Activated CD8-positive, alpha-beta T cell treated with anti-CD3 and anti-CD28 coated beads for 36 hours (primary cell): ENCODE measurements around the gene EEF1AKMT4. TPM values are rescaled to one million over a fixed set of nuclear protein-coding genes. Genes with fewer than 3 reads are reported as not detected.

Experiments
- ATAC-seq: fragments of 200-7000 bp; cut with Tn5 transposase; one replicate; pipeline ENCODE4 v1.10.0; 2021; ENCODE audit warnings: mild to moderate bottlenecking, moderate library complexity
- CTCF ChIA-PET: fragments of 350-600 bp; sonication (Branson Sonifier 250); formaldehyde crosslinking; loops from one replicate; lab custom pipeline; 2021; ENCODE audit warnings: antibody characterized with exemption; lab: Charles Lee
- POLR2A ChIA-PET: fragments of 350-600 bp; sonication (Branson Sonifier 250); formaldehyde crosslinking; loops from one replicate; lab custom pipeline; 2021; ENCODE audit warnings: antibody characterized with exemption; lab: Charles Lee
- DNase-seq: peaks from one replicate; pipeline ENCODE4 v3.0.0-alpha.2; 2020
- H3K27ac Mint-ChIP-seq: one replicate; pipeline ENCODE4 v1.8.0; 2021; ENCODE audit warnings: mild to moderate bottlenecking, mixed read lengths
- H3K27me3 Mint-ChIP-seq: one replicate; pipeline ENCODE4 v1.8.0; 2021; ENCODE audit warnings: mixed read lengths
- H3K36me3 Mint-ChIP-seq: one replicate; pipeline ENCODE4 v1.8.0; 2021; ENCODE audit warnings: low read depth, mixed read lengths
- H3K4me1 Mint-ChIP-seq: one replicate; pipeline ENCODE4 v1.8.0; 2021; ENCODE audit warnings: low read depth, mixed read lengths
- H3K4me3 Mint-ChIP-seq: one replicate; pipeline ENCODE4 v1.8.0; 2021; ENCODE audit warnings: mild to moderate bottlenecking, moderate library complexity, mixed read lengths
- H3K9me3 Mint-ChIP-seq: one replicate; pipeline ENCODE4 v1.8.0; 2021; ENCODE audit warnings: mixed read lengths
- CTCF ChIP-seq: fragments of 200-600 bp; IDR thresholded peaks from one replicate; pipeline ENCODE4 v1.8.0; 2022; ENCODE audit warnings: antibody characterized with exemption, mild to moderate bottlenecking
- intact Hi-C: fragments of 100-400 bp; cut with micrococcal nuclease; formaldehyde crosslinking; loops from one replicate; pipeline ENCODE4 v1.10.0; 2022
- total RNA-seq, 2 experiments: library from RNA; stranded (reverse); gene quantifications; one replicate each; pipeline ENCODE4 v1.2.3, GENCODE V29; 2021

Gene EEF1AKMT4
- total RNA-seq, 2 experiments from 2014 or later, result 7.8 to 8.7 TPM

DNA sequence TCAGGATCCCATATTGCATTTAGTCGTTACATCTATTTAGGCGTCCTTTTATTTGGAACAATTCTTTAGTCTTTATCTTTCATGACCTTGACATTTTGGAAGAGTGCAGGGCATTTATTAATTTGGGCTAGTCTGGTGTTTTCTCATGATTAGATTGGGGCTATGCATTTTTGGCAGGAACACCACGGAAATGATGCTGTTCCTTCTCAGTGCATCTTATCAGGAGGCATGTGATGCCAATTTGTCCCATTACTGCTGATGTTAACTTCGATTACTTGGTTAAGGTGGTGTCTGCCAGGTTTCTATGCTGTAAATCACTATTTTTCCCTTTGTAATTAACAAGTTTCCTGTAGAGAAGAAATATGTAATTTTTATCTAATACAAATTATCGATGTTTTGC lies 38.2 kb upstream of the EEF1AKMT4 start:
- ChIA-PET POLR2A (no interaction called here), CTCF (interaction anchor here (3.3 kb wide), 1 partner anchor 16 kb away, joined by 25 read pairs; the partner anchor contains the start of gene VWA5B2)
- H3K4me3 Mint-ChIP-seq, result no peak overlapping the region
- no peak for DNase-seq
- ATAC-seq, result no peak
- H3K27me3 Mint-ChIP-seq, result peaks cover 16% of the 10 kb centered on the region
- no peaks in the 10 kb centered on the region for H3K36me3 Mint-ChIP-seq
- TF ChIP-seq CTCF, result no peak
- H3K9me3 Mint-ChIP-seq, result no peaks in the 10 kb centered on the region
- no peak overlapping the region for H3K27ac Mint-ChIP-seq
- intact Hi-C loops, result no loop called here
- no peaks in the 10 kb centered on the region for H3K4me1 Mint-ChIP-seq

DNA sequence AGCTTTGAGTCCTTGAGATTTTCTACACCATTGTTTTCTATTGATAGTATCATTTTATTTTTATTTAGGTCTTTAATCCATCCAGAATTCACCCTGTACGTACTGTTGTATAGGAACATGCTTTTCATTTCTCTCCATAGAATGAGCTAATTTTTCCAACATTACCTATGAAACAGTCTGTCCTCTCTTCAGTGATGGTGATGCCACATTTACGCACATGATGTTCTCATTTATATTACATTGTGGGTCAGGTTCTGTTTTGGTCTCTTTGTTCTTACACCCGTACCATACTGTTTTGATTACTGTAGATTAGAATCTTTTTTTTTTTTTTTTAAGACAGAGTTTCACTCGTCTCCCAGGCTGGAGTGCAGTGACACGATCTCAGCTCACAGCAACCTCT lies 37.8 kb upstream of the EEF1AKMT4 start:
- intact Hi-C loops, result no loop called here
- Mint-ChIP-seq H3K36me3 (no peaks in the 10 kb centered on the region), H3K4me3 (no peak overlapping the region), H3K27me3 (peaks cover 13% of the 10 kb centered on the region), H3K9me3 (no peaks in the 10 kb centered on the region), H3K4me1 (no peaks in the 10 kb centered on the region), H3K27ac (no peak overlapping the region)
- ChIA-PET CTCF (interaction anchor here (0.6 to 3.3 kb wide), 2 partner anchors 16 to 78 kb away, joined by 3 to 25 read pairs; partner anchors contain the start of gene VWA5B2), POLR2A (no interaction called here)
- DNase-seq (no peak), ATAC-seq (no peak)
- TF ChIP-seq CTCF, result no peak

DNA sequence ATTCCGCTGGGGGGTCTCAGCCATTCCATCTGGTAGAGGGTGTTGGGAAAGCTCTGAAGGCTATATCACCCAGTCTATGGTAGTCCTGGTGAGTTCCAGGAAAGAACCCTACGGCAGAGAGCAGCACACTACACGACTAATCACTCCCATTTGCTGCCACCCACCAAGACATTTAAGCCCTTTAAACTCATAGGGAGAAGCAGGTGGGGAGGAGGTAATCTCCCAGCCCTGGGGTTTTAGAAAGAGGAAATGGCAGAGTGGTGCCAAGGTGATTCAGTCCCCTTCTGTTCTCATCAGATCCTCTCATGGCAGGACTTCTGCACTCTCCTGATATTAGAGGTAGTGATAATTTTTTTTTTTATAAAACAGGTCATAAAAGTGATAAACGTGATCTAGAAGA lies 30.7 kb upstream of the EEF1AKMT4 start:
- no peaks in the 10 kb centered on the region for H3K9me3 Mint-ChIP-seq
- TF ChIP-seq CTCF, result no peak
- peaks cover 12% of the 10 kb centered on the region for H3K27me3 Mint-ChIP-seq

GRCh38 chr3:184222521-184222920 lies 27.0 kb upstream of the EEF1AKMT4 start:
- Mint-ChIP-seq H3K27ac (no peak overlapping the region), H3K4me1 (no peaks in the 10 kb centered on the region), H3K4me3 (no peak overlapping the region), H3K27me3 (peaks cover 7% of the 10 kb centered on the region), H3K9me3 (no peaks in the 10 kb centered on the region), H3K36me3 (no peaks in the 10 kb centered on the region)
- intact Hi-C loops, result no loop called here
- CTCF ChIA-PET, result interaction anchor here (1.1 to 1.5 kb wide), 3 partner anchors 27 to 32 kb away, joined by 3 read pairs; partner anchors contain the start of gene EEF1AKMT4
- DNase-seq (no peak), ATAC-seq (no peak)
- POLR2A ChIA-PET, result no interaction called here
- no peak for TF ChIP-seq CTCF

More for the DNA sequence above, 30.7 kb upstream of the EEF1AKMT4 start:
- intact Hi-C loops, result no loop called here
- H3K36me3 Mint-ChIP-seq, result no peaks in the 10 kb centered on the region
- ATAC-seq, result no peak
- no peaks in the 10 kb centered on the region for H3K4me1 Mint-ChIP-seq
- POLR2A ChIA-PET, result no interaction called here
- CTCF ChIA-PET, result interaction anchor here (7.0 kb wide), 1 partner anchor 9 kb away, joined by 46 read pairs; the partner anchor contains the start of gene VWA5B2
- H3K27ac Mint-ChIP-seq, result no peak overlapping the region
- no peak for DNase-seq
- H3K4me3 Mint-ChIP-seq, result no peak overlapping the region

- Mint-ChIP-seq H3K27me3 (peaks cover 17% of the 10 kb centered on the region), H3K9me3 (no peaks in the 10 kb centered on the region), H3K27ac (no peak overlapping the region), H3K4me3 (no peak overlapping the region), H3K36me3 (no peaks in the 10 kb centered on the region), H3K4me1 (peaks cover 5% of the 10 kb centered on the region)
- intact Hi-C loops, result no loop called here
- ATAC-seq (no peak), DNase-seq (no peak)
- no peak for TF ChIP-seq CTCF
- POLR2A ChIA-PET, result no interaction called here
- CTCF ChIA-PET, result no interaction called here
These were observed 25.5 kb upstream of the EEF1AKMT4 start for GRCh38 chr3:184223946-184224345.
